GM23338 (cell line): Measurements from ENCODE around the gene GCK. TPM values are rescaled to one million over a fixed set of nuclear protein-coding genes. Genes with fewer than 3 reads are reported as not detected.

Experiments
- ATAC-seq: fragments of 200-7000 bp; cut with Tn5 transposase; 3 replicates; pipeline ENCODE4 v1.9.1; 2020
- DNase-seq: peaks from one replicate; pipeline ENCODE4 v3.0.0-alpha.2; 2015; ENCODE audit warnings: low spot score
- H2AFZ ChIP-seq: fragments of 200-600 bp; sonication (generic); 2 replicates; pipeline ENCODE4 v1.8.0; 2016; ENCODE audit warnings: antibody characterized with exemption, mild to moderate bottlenecking, moderate library complexity
- H3F3A ChIP-seq: fragments of 200-600 bp; sonication (generic); replicated peaks from 2 replicates; pipeline ENCODE4 v1.8.0; 2017; ENCODE audit warnings: antibody characterized with exemption, mixed run types, low read depth
- H3K27ac ChIP-seq: fragments of 200-600 bp; sonication (generic); 2 replicates; pipeline ENCODE4 v1.6.1; 2016; ENCODE audit warnings: low read depth
- H3K27me3 ChIP-seq: fragments of 200-600 bp; sonication (generic); 2 replicates; pipeline ENCODE4 v1.8.0; 2016; ENCODE audit warnings: mild to moderate bottlenecking, mixed run types, moderate library complexity; ENCODE audit not compliant: insufficient read depth
- H3K36me3 ChIP-seq: fragments of 200-600 bp; sonication (generic); 2 replicates; pipeline ENCODE4 v1.8.0; 2016; ENCODE audit warnings: mild to moderate bottlenecking; ENCODE audit not compliant: insufficient read depth
- H3K4me1 ChIP-seq: fragments of 200-600 bp; sonication (generic); 2 replicates; pipeline ENCODE4 v1.8.0; 2016; ENCODE audit warnings: mild to moderate bottlenecking, moderate library complexity; ENCODE audit not compliant: insufficient read depth
- H3K4me2 ChIP-seq: fragments of 200-600 bp; sonication (generic); 2 replicates; pipeline ENCODE4 v1.7.1; 2017; ENCODE audit warnings: mixed run types
- H3K4me3 ChIP-seq: fragments of 200-600 bp; sonication (generic); 2 replicates; pipeline ENCODE4 v1.6.1; 2016; ENCODE audit warnings: mixed run types
- H3K79me2 ChIP-seq: fragments of 200-600 bp; sonication (generic); replicated peaks from 2 replicates; pipeline ENCODE4 v1.8.0; 2017; ENCODE audit warnings: mild to moderate bottlenecking; ENCODE audit not compliant: insufficient read depth
- H3K9me2 ChIP-seq: fragments of 200-600 bp; sonication (generic); 2 replicates; pipeline ENCODE4 v1.8.0; 2017; ENCODE audit not compliant: insufficient read depth
- H4K20me1 ChIP-seq: fragments of 200-600 bp; sonication (generic); replicated peaks from 2 replicates; pipeline ENCODE4 v1.8.0; 2017; ENCODE audit warnings: mild to moderate bottlenecking; ENCODE audit not compliant: insufficient read depth
- H3K27ac Mint-ChIP-seq: 2 replicates; pipeline ENCODE4 v1.8.0; 2020; ENCODE audit warnings: inconsistent platforms, mild to moderate bottlenecking, moderate library complexity, mixed read lengths
- H3K27me3 Mint-ChIP-seq: 3 replicates; pipeline ENCODE4 v1.8.0; 2022; ENCODE audit warnings: low read depth, mild to moderate bottlenecking, moderate library complexity, mixed read lengths, inconsistent platforms; ENCODE audit not compliant: insufficient read depth, poor library complexity
- H3K36me3 Mint-ChIP-seq: 3 replicates; pipeline ENCODE4 v1.8.0; 2021; ENCODE audit warnings: low read depth, mild to moderate bottlenecking, inconsistent platforms, moderate library complexity, mixed read lengths
- H3K4me1 Mint-ChIP-seq: 3 replicates; pipeline ENCODE4 v1.8.0; 2020; ENCODE audit warnings: mild to moderate bottlenecking, inconsistent platforms, mixed read lengths
- H3K4me3 Mint-ChIP-seq: 3 replicates; pipeline ENCODE4 v1.8.0; 2021; ENCODE audit warnings: moderate library complexity, mild to moderate bottlenecking, inconsistent platforms, mixed read lengths
- H3K9me3 Mint-ChIP-seq: 3 replicates; pipeline ENCODE4 v1.8.0; 2020; ENCODE audit warnings: moderate library complexity, mild to moderate bottlenecking, inconsistent platforms, mixed read lengths
- EZH2 ChIP-seq: fragments of 200-600 bp; sonication (generic); IDR thresholded peaks from one replicate; pipeline ENCODE4 v1.8.0; 2017; ENCODE audit warnings: antibody characterized with exemption, mild to moderate bottlenecking, low read depth; ENCODE audit not compliant: unreplicated experiment
- EZH2phosphoT487 ChIP-seq: fragments of 200-600 bp; sonication (generic); IDR thresholded peaks from one replicate; pipeline ENCODE4 v1.8.1; 2018; ENCODE audit warnings: antibody characterized with exemption; ENCODE audit not compliant: unreplicated experiment
- JUNB ChIP-seq: IDR thresholded peaks from one replicate; pipeline ENCODE4 v1.6.1; 2016; ENCODE audit warnings: antibody characterized with exemption; ENCODE audit not compliant: unreplicated experiment
- POLR2AphosphoS5 ChIP-seq: IDR thresholded peaks from 2 replicates; pipeline ENCODE4 v1.6.1; 2016; ENCODE audit warnings: antibody characterized with exemption, low read depth
- STAT1 ChIP-seq: IDR thresholded peaks from one replicate; pipeline ENCODE4 v1.6.1; 2016; ENCODE audit warnings: antibody characterized with exemption; ENCODE audit not compliant: unreplicated experiment
- ZNF114 ChIP-seq: fragments of 250-450 bp; sonication (Bioruptor Pico); IDR thresholded peaks from 2 replicates; pipeline ENCODE4 v1.5.0; 2020; ENCODE audit warnings: mild to moderate bottlenecking, moderate library complexity
- polyA plus RNA-seq: library from polyadenylated mRNA; unstranded; fragments of >200 nt; fragmentation: Nextera tagmentation; extraction: Ambion mirVana; gene quantifications from 2 replicates; pipeline ENCODE4 v1.2.1, GENCODE V29; 2016
- total RNA-seq: library from RNA; depleted of rRNA; stranded (reverse); fragments of >200 nt; shearing (Covaris generic); gene quantifications from 2 replicates; pipeline ENCODE4 v1.2.3, GENCODE V29; 2014
- TF ChIP-seq, protein P1 (sequence below): fragments of 250-450 bp; sonication (Bioruptor Pico); IDR thresholded peaks from 2 replicates; pipeline ENCODE4 v1.5.0; 2020; ENCODE audit warnings: mild to moderate bottlenecking, moderate library complexity
- TF ChIP-seq, protein P2 (sequence below), 2 experiments: fragments of 200-600 bp in 1 of 2; sonication (generic) in 1 of 2; conservative IDR thresholded peaks; 2 replicates each; pipeline versions ENCODE4 v1.5.1 to v1.6.1; 2016 to 2017; ENCODE audit warnings: antibody characterized with exemption in 2 of 2, low read depth in 2 of 2, mild to moderate bottlenecking in 2 of 2, moderate library complexity in 1 of 2
- TF ChIP-seq, protein P3 (sequence below): IDR thresholded peaks from 2 replicates; pipeline ENCODE4 v1.6.1; 2016; ENCODE audit warnings: antibody characterized with exemption
- TF ChIP-seq, protein P4 (sequence below): IDR thresholded peaks from one replicate; pipeline ENCODE4 v1.6.1; 2018; ENCODE audit warnings: antibody characterized with exemption; ENCODE audit not compliant: unreplicated experiment

Gene GCK
- total and polyA plus RNA-seq, 2 experiments from 2014 or later: 6.1 to 7.3 TPM

DNA sequence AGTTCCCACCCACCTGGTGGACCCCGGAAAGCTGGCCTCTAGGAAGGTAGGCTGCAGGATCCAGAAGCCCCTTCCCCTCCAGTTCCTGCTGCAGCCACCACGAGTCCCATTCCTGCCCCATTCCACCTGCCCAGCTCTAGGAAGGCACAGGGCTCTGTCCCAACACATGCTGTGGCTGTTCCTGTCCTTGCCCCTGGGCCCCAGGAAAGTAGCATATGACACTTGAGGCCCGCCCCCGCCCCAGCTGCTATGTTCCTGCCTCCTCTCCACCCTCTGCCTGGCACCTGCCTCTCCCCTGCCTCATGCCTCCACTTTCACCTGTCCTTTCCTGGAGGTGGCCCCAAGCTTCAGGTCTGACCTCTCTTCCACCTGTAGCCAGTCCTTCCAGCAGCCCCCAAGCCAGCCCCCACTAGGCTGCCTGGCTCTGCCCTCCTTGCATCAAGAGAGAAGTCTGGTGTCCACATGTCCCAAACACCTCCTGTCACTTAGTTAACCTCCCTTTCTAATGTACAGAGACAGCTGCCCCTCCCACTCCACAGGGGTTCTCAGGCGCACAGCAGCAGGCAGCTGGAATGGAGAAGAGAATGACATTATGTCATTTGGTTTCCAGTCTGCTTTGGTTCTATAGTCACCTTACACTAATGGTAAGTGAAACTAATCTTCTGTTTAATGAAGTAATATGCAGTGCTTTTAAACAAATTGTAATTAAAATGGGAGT is 34.3 kb upstream of the GCK start (continued):
- TF ChIP-seq, protein P1, sequence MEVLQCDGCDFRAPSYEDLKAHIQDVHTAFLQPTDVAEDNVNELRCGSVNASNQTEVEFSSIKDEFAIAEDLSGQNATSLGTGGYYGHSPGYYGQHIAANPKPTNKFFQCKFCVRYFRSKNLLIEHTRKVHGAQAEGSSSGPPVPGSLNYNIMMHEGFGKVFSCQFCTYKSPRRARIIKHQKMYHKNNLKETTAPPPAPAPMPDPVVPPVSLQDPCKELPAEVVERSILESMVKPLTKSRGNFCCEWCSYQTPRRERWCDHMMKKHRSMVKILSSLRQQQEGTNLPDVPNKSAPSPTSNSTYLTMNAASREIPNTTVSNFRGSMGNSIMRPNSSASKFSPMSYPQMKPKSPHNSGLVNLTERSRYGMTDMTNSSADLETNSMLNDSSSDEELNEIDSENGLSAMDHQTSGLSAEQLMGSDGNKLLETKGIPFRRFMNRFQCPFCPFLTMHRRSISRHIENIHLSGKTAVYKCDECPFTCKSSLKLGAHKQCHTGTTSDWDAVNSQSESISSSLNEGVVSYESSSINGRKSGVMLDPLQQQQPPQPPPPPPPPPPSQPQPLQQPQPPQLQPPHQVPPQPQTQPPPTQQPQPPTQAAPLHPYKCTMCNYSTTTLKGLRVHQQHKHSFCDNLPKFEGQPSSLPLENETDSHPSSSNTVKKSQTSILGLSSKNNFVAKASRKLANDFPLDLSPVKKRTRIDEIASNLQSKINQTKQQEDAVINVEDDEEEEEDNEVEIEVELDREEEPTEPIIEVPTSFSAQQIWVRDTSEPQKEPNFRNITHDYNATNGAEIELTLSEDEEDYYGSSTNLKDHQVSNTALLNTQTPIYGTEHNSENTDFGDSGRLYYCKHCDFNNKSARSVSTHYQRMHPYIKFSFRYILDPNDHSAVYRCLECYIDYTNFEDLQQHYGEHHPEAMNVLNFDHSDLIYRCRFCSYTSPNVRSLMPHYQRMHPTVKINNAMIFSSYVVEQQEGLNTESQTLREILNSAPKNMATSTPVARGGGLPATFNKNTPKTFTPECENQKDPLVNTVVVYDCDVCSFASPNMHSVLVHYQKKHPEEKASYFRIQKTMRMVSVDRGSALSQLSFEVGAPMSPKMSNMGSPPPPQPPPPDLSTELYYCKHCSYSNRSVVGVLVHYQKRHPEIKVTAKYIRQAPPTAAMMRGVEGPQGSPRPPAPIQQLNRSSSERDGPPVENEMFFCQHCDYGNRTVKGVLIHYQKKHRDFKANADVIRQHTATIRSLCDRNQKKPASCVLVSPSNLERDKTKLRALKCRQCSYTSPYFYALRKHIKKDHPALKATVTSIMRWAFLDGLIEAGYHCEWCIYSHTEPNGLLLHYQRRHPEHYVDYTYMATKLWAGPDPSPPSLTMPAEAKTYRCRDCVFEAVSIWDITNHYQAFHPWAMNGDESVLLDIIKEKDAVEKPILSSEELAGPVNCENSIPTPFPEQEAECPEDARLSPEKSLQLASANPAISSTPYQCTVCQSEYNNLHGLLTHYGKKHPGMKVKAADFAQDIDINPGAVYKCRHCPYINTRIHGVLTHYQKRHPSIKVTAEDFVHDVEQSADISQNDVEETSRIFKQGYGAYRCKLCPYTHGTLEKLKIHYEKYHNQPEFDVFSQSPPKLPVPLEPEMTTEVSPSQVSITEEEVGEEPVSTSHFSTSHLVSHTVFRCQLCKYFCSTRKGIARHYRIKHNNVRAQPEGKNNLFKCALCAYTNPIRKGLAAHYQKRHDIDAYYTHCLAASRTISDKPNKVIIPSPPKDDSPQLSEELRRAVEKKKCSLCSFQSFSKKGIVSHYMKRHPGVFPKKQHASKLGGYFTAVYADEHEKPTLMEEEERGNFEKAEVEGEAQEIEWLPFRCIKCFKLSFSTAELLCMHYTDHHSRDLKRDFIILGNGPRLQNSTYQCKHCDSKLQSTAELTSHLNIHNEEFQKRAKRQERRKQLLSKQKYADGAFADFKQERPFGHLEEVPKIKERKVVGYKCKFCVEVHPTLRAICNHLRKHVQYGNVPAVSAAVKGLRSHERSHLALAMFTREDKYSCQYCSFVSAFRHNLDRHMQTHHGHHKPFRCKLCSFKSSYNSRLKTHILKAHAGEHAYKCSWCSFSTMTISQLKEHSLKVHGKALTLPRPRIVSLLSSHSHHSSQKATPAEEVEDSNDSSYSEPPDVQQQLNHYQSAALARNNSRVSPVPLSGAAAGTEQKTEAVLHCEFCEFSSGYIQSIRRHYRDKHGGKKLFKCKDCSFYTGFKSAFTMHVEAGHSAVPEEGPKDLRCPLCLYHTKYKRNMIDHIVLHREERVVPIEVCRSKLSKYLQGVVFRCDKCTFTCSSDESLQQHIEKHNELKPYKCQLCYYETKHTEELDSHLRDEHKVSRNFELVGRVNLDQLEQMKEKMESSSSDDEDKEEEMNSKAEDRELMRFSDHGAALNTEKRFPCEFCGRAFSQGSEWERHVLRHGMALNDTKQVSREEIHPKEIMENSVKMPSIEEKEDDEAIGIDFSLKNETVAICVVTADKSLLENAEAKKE (CRISPR knock-in tag): no peak
- TF ChIP-seq ZNF114 (CRISPR knock-in tag) (no peak), POLR2AphosphoS5 (no peak), STAT1 (no peak), EZH2phosphoT487 (no peak), JUNB (no peak)
- TF ChIP-seq, protein P2, sequence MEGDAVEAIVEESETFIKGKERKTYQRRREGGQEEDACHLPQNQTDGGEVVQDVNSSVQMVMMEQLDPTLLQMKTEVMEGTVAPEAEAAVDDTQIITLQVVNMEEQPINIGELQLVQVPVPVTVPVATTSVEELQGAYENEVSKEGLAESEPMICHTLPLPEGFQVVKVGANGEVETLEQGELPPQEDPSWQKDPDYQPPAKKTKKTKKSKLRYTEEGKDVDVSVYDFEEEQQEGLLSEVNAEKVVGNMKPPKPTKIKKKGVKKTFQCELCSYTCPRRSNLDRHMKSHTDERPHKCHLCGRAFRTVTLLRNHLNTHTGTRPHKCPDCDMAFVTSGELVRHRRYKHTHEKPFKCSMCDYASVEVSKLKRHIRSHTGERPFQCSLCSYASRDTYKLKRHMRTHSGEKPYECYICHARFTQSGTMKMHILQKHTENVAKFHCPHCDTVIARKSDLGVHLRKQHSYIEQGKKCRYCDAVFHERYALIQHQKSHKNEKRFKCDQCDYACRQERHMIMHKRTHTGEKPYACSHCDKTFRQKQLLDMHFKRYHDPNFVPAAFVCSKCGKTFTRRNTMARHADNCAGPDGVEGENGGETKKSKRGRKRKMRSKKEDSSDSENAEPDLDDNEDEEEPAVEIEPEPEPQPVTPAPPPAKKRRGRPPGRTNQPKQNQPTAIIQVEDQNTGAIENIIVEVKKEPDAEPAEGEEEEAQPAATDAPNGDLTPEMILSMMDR (conservative IDR thresholded peaks at IDR 0.05; ENCODE audit: low read depth in 2 of 2): no peak

DNA sequence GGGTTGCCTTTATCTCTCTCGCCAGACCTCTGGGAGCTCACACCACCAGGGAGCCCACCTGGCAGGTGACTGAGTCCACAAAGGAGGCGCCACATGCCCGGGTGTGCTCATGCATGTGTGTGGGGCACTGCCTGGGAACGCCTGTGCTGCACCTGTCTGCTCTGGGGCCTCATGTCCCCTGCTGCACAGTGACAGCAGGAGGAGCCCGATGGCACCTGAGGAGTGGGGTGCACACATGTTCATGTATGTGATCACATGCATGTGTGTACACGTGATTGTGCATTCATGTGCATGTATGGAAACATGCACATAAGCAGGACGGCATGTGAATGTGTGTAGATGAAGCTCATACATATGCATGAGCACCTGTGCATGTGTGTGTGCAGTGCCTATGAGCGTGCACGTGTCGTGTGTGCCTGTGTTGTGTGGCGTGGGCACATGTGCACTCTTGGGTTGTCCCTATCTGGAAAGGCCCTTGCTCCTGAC is 33.6 kb upstream of the GCK start:
- Histone ChIP-seq H3K4me2 (no peak overlapping the region), H3K27ac (no peak overlapping the region), H3F3A (no peaks in the 10 kb centered on the region), H3K27me3 (no peaks in the 10 kb centered on the region), H3K4me3 (no peak overlapping the region), H3K9me2 (no peaks in the 10 kb centered on the region), H4K20me1 (no peaks in the 10 kb centered on the region), H3K4me1 (peaks cover 8% of the 10 kb centered on the region), H2AFZ (no peak overlapping the region), H3K36me3 (no peaks in the 10 kb centered on the region), H3K79me2 (no peaks in the 10 kb centered on the region)
- peaks cover 33% of the 10 kb centered on the region for H3K4me1 Mint-ChIP-seq
- no peaks in the 10 kb centered on the region for H3K9me3 Mint-ChIP-seq
- DNase-seq: no peak
- H3K27ac Mint-ChIP-seq: no peak overlapping the region
- H3K4me3 Mint-ChIP-seq: no peak overlapping the region
- no peak for ATAC-seq
- H3K27me3 Mint-ChIP-seq: peaks cover 13% of the 10 kb centered on the region
- H3K36me3 Mint-ChIP-seq: no peaks in the 10 kb centered on the region
- no peak for TF ChIP-seq STAT1
- no peak for TF ChIP-seq POLR2AphosphoS5
- TF ChIP-seq, protein P3, sequence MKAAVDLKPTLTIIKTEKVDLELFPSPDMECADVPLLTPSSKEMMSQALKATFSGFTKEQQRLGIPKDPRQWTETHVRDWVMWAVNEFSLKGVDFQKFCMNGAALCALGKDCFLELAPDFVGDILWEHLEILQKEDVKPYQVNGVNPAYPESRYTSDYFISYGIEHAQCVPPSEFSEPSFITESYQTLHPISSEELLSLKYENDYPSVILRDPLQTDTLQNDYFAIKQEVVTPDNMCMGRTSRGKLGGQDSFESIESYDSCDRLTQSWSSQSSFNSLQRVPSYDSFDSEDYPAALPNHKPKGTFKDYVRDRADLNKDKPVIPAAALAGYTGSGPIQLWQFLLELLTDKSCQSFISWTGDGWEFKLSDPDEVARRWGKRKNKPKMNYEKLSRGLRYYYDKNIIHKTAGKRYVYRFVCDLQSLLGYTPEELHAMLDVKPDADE: no peak
- no peak for TF ChIP-seq EZH2
- no peak for TF ChIP-seq EZH2phosphoT487
- TF ChIP-seq, protein P4, sequence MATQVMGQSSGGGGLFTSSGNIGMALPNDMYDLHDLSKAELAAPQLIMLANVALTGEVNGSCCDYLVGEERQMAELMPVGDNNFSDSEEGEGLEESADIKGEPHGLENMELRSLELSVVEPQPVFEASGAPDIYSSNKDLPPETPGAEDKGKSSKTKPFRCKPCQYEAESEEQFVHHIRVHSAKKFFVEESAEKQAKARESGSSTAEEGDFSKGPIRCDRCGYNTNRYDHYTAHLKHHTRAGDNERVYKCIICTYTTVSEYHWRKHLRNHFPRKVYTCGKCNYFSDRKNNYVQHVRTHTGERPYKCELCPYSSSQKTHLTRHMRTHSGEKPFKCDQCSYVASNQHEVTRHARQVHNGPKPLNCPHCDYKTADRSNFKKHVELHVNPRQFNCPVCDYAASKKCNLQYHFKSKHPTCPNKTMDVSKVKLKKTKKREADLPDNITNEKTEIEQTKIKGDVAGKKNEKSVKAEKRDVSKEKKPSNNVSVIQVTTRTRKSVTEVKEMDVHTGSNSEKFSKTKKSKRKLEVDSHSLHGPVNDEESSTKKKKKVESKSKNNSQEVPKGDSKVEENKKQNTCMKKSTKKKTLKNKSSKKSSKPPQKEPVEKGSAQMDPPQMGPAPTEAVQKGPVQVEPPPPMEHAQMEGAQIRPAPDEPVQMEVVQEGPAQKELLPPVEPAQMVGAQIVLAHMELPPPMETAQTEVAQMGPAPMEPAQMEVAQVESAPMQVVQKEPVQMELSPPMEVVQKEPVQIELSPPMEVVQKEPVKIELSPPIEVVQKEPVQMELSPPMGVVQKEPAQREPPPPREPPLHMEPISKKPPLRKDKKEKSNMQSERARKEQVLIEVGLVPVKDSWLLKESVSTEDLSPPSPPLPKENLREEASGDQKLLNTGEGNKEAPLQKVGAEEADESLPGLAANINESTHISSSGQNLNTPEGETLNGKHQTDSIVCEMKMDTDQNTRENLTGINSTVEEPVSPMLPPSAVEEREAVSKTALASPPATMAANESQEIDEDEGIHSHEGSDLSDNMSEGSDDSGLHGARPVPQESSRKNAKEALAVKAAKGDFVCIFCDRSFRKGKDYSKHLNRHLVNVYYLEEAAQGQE: no peak
